Measurements from ENCODE around the gene NMNAT3.

- TF ChIP-seq POLR2A (IDR thresholded peaks at IDR 0.05), result no peak
- no peak for TF ChIP-seq CTCF (IDR thresholded peaks at IDR 0.05)
- TF ChIP-seq POLR2AphosphoS5 (IDR thresholded peaks at IDR 0.05), result no peak
Observed at GRCh38 chr3:139715743-139716360, 38.1 kb upstream of the NMNAT3 start.

Data from breast epithelium (tissue), 3 donors.